GM21723 (cell line): ENCODE results near the gene ARHGEF1.

Experiments
- ATAC-seq: cut with Tn5 transposase; IDR thresholded peaks from one replicate; pipeline ENCODE4 v1.9.1; 2021; ENCODE audit warnings: mild to moderate bottlenecking, moderate library complexity; ENCODE audit not compliant: unreplicated experiment

Gene ARHGEF1

GRCh38 chr19:41882568-41883462 is at the start of gene ARHGEF1:
TSS of gene ARHGEF1 (plus strand) at chr19:41883184. CDS start at chr19:41888083, 4,899 bp downstream.
- ATAC-seq = no peak

GRCh38 chr19:41837981-41838708 is 44.8 kb upstream of the ARHGEF1 start:
- no peak for ATAC-seq

- no peak for ATAC-seq
Measured at GRCh38 chr19:41839211-41839610, 43.8 kb upstream of the ARHGEF1 start.

GRCh38 chr19:41843371-41843770 is 39.6 kb upstream of the ARHGEF1 start:
- no peak for ATAC-seq

- no peak for ATAC-seq
Measured at GRCh38 chr19:41844601-41845000, 38.4 kb upstream of the ARHGEF1 start, which contains the start of gene LYPD4. TSS of gene LYPD4 (minus strand) at chr19:41844683. CDS start at chr19:41839285, 5,398 bp downstream.

GRCh38 chr19:41845001-41845050 is 38.2 kb upstream of the ARHGEF1 start, which contains the start of gene DMRTC2:
TSS of gene DMRTC2 (plus strand) at chr19:41845042. CDS start at chr19:41847429, 2,387 bp downstream.
- no peak for ATAC-seq

GRCh38 chr19:41845051-41845590 is 37.9 kb upstream of the ARHGEF1 start:
- ATAC-seq = no peak

GRCh38 chr19:41847351-41848105 is 35.5 kb upstream of the ARHGEF1 start:
- ATAC-seq = no peak

- no peak for ATAC-seq
Measured at GRCh38 chr19:41848666-41849065, 34.3 kb upstream of the ARHGEF1 start.

- no peak for ATAC-seq
Measured at GRCh38 chr19:41849067-41849466, 33.9 kb upstream of the ARHGEF1 start.

- ATAC-seq = no peak
Measured at GRCh38 chr19:41850381-41850780, 32.6 kb upstream of the ARHGEF1 start.

- ATAC-seq = no peak
Measured at GRCh38 chr19:41851456-41851855, 31.5 kb upstream of the ARHGEF1 start.

GRCh38 chr19:41853344-41853743 is 29.6 kb upstream of the ARHGEF1 start:
- ATAC-seq = no peak

GRCh38 chr19:41853768-41854167 is 29.2 kb upstream of the ARHGEF1 start:
- no peak for ATAC-seq

- ATAC-seq = no peak
Measured at GRCh38 chr19:41859213-41859617, 23.8 kb upstream of the ARHGEF1 start.

GRCh38 chr19:41859618-41860418 is 23.2 kb upstream of the ARHGEF1 start, which contains the start of gene RPS19:
TSS of gene RPS19 (plus strand) at chr19:41860255. CDS start at chr19:41860775, 520 bp downstream.
- ATAC-seq = peak; percentile 81

- no peak for ATAC-seq
Measured at GRCh38 chr19:41860419-41861115, 22.4 kb upstream of the ARHGEF1 start.

GRCh38 chr19:41861116-41861768 is 21.7 kb upstream of the ARHGEF1 start:
- ATAC-seq = no peak

- ATAC-seq = no peak
Measured at GRCh38 chr19:41861846-41862245, 21.1 kb upstream of the ARHGEF1 start.
